Ammon's horn (tissue), 1 donor: ENCODE measurements around the gene MED4.
"Not testable (repeated sequence)": the region's sequence is repeated elsewhere in the genome, so short reads cannot be mapped to it uniquely, and the experiment has no call there.

Source experiments
- DNase-seq: peaks from one replicate; pipeline ENCODE4 v3.0.0-alpha.2; 2016; ENCODE audit warnings: low spot score

The MED4 gene

DNA sequence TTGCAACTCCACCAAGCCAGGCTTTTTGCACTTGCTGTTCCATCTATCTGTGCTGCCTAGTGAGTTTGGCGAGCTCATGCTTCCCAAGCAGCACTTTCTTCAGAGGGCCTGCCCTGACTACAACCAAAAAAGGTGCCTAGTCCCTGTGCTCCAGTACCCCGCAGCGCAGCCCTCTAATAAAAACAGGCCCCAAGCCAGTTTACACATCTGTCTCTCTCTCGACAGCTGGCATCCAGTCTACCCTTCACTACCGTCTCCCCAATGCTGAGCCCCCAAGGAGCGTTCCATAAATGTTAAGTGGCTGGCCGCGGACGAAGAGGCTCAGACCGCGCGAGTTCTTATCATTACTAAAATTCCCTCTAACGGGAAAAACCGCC lies 512 bp downstream of the MED4 start:
- no peak for DNase-seq

GRCh38 chr13:48093588-48093987 lies 1.3 kb downstream of the MED4 start:
- DNase-seq = no peak

DNA sequence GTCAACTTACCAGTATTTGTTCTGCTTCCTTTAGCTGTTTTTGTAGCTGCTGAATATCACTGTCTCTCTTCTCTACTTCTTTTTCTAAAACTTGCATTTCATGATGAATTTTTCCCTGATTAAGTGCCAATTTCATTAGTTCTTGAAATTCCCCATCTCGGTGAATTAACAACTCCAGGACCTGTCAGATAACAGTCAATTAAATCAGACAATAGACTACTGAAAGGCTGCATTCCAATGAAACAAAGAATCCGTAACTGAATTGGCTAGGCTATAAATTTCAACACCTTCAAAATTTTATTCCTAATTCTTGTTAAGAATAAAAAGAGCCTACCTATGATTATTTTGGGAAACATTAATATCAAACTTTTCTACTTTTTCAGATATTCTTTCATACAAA lies 8.6 kb downstream of the MED4 start:
- no peak for DNase-seq

DNA sequence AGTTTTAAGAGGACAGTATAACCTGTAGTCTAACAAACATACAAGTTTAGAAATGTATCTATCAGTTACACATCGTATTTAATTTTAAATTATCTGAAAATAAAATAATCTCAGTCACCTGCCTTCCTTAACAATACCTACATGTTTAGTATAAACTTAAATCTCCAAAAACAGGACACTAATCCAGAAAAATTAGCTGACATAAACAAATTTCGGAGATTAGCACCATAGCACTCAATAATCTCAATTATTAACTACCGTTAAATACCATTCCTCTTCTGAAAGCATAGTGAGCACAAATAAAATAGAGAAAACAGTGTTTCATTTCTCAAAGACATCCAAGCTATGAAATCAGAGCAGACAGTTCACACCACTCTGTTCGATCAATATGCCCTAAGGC lies 13.2 kb downstream of the MED4 start:
- no peak for DNase-seq

DNA sequence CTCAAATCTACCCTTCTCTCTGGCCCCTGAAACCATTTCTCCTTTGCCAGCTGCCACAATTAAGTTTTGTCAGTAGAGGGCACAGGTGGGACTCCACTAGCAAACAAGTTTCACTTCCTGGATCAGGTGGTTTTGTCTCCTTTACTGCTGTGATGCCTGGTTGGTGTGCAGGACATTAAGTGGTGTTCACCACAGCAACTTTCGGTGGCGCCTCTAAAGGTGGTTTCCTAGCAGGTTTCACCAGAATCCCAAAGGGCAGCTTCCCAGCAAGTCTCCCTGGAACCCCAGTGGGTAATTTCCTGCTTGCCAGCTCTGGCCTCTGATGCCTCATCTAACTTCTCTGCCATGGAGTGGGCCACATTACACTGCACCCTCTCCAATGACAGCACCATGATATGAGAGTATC lies 16.6 kb downstream of the MED4 start:
- DNase-seq = no peak

DNA sequence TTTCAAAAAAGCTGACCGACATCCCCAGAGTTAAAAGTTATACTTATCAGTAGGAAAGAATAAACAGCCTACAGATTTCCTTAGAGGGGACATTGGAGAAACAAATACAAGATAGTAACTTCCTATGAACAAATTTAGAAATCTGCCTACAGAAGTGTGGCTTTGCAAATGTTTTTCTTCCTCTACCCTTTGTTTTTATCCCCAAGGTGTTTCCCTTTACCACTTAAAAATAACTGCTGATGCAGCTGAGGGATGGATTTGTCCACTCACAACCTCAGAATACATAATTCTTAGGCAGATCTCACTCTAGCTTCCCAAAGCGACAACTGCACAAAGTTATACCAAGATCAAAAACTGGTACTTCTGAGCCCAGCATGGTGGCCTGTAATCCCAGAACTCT lies 20.9 kb downstream of the MED4 start:
- no peak for DNase-seq

- no peak for DNase-seq
Observed at GRCh38 chr13:48072787-48073186, 22.1 kb downstream of the MED4 start.

GRCh38 chr13:48072304-48072703 lies 22.6 kb downstream of the MED4 start:
- DNase-seq = no peak

GRCh38 chr13:48070942-48071341 lies 24.0 kb downstream of the MED4 start:
- DNase-seq = no peak

- no peak for DNase-seq
Observed at GRCh38 chr13:48069573-48069972, 25.3 kb downstream of the MED4 start.

DNA sequence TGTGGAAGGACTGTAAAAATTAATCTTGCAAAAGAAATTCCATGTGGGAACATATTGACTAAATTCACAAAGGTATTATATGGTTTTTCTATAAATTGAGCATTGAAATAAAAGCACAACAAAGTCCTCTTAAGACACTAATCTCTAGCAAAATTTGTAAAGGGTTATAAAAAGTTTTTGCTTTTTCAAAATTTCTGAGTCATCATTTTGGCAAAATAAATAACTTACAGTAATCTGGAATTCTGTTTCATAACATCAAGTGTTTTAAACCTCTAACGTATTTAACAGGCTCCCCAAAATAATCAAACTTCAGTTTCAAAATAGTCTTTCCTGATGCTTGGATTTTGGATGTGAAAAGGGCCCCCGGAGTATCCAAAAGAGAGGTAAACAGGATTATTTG lies 26.0 kb downstream of the MED4 start:
- no peak for DNase-seq

- no peak for DNase-seq
Observed at GRCh38 chr13:48068036-48068435, 26.9 kb downstream of the MED4 start.

DNA sequence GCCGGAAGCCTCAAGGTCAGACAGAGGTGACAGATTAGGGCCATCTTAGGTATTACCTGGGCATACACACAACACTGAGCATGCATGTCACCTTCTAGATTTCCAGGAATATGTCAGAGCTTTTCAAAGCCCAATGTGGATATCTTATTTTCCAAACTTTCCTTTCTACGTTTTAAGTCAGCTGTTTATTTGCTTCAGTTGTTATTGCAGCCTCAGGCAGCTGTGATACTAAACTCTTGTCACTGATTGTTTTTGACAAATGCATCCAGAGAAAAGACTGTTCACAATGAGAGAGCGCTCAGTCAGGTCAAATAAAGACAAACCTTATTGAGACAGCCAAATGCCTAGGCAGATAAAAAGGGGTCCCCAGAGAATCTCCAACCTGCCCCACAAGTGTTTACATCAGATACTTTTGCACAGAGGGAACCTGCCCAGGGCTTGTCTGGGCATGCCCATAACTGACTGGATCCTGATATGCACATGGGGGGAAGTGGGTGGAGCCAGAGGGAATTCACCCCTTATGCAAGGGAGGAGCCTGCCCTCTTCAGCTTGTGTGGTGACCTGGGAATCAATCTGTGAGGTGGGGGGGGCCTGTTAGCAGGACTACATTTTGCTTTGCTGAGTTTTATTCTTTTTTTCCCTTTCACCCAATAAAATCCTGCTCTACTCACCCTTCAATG lies 28.5 kb downstream of the MED4 start:
- DNase-seq = no peak

DNA sequence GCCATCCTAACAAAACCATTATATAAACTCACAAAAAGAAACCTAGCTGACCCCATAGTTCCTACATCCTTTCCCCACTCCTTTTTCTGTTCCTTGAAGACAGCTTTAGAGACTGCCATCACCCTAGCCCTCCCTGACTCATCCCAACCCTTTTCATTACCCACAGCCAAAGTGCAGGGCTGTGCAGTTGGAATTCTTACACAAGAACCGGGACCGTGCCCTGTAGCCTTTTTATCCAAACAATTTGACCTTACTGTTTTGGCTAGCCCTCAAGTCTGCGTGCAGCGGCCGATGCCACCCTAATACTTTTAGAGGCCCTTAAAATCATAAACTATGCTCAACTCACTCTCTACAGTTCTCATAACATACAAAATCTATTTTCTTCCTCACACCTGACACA lies 35.0 kb downstream of the MED4 start:
- not testable (repeated sequence) for DNase-seq

GRCh38 chr13:48058536-48058935 lies 36.4 kb downstream of the MED4 start:
- not testable (repeated sequence) for DNase-seq

DNA sequence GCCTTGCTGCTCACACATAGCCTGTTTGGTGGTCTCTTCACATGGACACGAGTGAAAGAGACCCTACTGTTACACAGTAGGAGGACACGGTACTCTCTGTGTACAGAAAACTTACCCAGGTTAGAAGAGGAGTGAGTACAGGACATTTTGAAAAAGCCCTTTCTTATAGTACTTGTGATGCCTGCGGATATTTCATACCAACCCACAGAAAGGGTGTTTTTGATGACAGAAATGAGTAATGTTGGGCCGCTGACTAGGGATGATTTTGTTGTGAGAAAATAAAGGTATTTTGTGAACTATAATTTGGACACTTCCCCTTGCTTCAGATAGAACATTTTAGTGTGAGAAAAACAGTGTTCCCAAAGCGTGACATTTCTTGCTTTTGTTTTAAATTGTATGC lies 39.2 kb downstream of the MED4 start:
- DNase-seq = no peak

GRCh38 chr13:48054601-48055000 lies 40.3 kb downstream of the MED4 start:
- DNase-seq = no peak

GRCh38 chr13:48050550-48050949 lies 44.4 kb downstream of the MED4 start:
- DNase-seq = no peak

GRCh38 chr13:48043789-48044503 lies 51.0 kb downstream of the MED4 start:
- DNase-seq = no peak

DNA sequence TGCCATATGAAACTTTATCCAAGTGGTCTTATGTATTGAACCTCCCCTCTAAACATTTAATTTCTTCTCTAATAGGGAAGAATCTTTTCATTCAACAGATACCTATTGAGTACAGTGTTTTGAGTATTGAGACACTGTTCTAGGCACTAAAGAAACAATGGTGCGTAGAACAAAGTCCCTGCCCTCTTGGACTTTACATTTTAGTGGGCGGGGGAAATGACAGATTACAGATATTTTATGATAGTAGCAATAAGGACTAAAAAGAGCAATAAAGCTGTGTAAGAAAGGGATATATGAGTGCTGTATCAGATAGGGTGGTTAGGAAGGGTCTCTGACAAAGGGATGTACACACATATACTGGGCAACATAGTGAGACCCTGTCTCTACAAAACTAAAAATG lies 52.0 kb downstream of the MED4 start:
- no peak for DNase-seq

GRCh38 chr13:48040896-48041295 lies 54.0 kb downstream of the MED4 start:
- no peak for DNase-seq

- DNase-seq = no peak
Observed at GRCh38 chr13:48040049-48040448, 54.9 kb downstream of the MED4 start.

GRCh38 chr13:48038761-48039160 lies 56.1 kb downstream of the MED4 start:
- DNase-seq = no peak
